Brain microvascular endothelial cell (primary cell): ENCODE results near the gene NUFIP1.
"Not testable (repeated sequence)": the region's sequence is repeated elsewhere in the genome, so short reads cannot be mapped to it uniquely, and the experiment has no call there.

Source experiments
- DNase-seq: peaks from one replicate; pipeline ENCODE4 v3.0.0-alpha.2; 2020
- H3K27ac ChIP-seq: fragments of 250-450 bp; sonication (Bioruptor Pico); 2 replicates; pipeline ENCODE4 v1.5.1; 2020; ENCODE audit warnings: mild to moderate bottlenecking, moderate library complexity
- H3K27me3 ChIP-seq: fragments of 250-450 bp; sonication (Bioruptor Pico); replicated peaks from 2 replicates; pipeline ENCODE4 v1.5.1; 2020; ENCODE audit warnings: mild to moderate bottlenecking
- H3K36me3 ChIP-seq: fragments of 250-450 bp; sonication (Bioruptor Pico); replicated peaks from 2 replicates; pipeline ENCODE4 v1.5.1; 2020; ENCODE audit warnings: mild to moderate bottlenecking
- H3K4me3 ChIP-seq: 2 replicates; pipeline ENCODE4 v1.5.1; 2011; ENCODE audit warnings: low read depth, mild to moderate bottlenecking, control low read depth, low read length, moderate library complexity
- CTCF ChIP-seq: IDR thresholded peaks from 2 replicates; pipeline ENCODE4 v1.5.1; 2011; ENCODE audit warnings: low read depth, mild to moderate bottlenecking, moderate library complexity, low read length, control low read depth, inconsistent platforms; ENCODE audit errors: missing control alignments
- in situ Hi-C: cut with HindIII; loops from 2 replicates; pipeline ENCODE4 v1.10.0; 2017; ENCODE audit warnings: low sequenced_read_pairs, low pct_ligation_motif_present

The NUFIP1 gene

GRCh38 chr13:44989071-44989889, at the start of gene NUFIP1, which contains the start of gene GPALPP1:
Gene NUFIP1, minus strand, starts transcription at chr13:44989471. Its CDS starts 35 bp downstream, at chr13:44989436.
Gene GPALPP1, plus strand, starts transcription at chr13:44989538. Its CDS starts 117 bp downstream, at chr13:44989655.
- peak within 1 kb of the TSS; percentile 97 for H3K4me3 ChIP-seq
- H3K36me3 ChIP-seq: peaks cover 5% of the 10 kb centered on the region
- no peaks in the 10 kb centered on the region for H3K27me3 ChIP-seq
- peak; percentile 28 for TF ChIP-seq CTCF
- DNase-seq: peak; percentile 97
- in situ Hi-C loops: no loop called here
- H3K27ac ChIP-seq: peak within 1 kb of the TSS; percentile 72

DNA sequence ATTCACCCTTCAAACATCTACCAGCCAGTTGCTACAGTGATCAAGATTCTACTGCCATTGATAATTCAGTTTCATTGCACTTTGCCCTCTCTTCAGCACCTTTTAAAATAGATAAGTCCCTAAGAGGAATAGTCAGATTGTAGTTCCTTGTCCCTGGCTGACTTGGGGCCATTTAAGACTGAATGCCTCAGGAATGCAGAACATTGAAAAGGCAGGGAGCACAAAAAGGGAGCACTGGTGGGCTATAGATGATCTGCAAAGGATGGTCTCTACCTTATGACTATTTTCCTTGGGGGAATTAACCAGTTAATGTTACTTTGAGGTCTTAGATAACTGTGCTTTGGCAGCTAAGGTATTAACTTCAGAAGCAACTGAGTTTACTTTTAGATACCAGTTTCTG, 46.9 kb upstream of the NUFIP1 start:
- no peaks in the 10 kb centered on the region for H3K27me3 ChIP-seq
- H3K27ac ChIP-seq: no peak overlapping the region
- no peak for TF ChIP-seq CTCF
- H3K4me3 ChIP-seq: no peak overlapping the region
- in situ Hi-C loops: loop anchor here (25.0 kb wide), 1 partner anchor 251 kb away; no protein-coding TSS in a partner anchor
- no peak for DNase-seq
- H3K36me3 ChIP-seq: no peaks in the 10 kb centered on the region

DNA sequence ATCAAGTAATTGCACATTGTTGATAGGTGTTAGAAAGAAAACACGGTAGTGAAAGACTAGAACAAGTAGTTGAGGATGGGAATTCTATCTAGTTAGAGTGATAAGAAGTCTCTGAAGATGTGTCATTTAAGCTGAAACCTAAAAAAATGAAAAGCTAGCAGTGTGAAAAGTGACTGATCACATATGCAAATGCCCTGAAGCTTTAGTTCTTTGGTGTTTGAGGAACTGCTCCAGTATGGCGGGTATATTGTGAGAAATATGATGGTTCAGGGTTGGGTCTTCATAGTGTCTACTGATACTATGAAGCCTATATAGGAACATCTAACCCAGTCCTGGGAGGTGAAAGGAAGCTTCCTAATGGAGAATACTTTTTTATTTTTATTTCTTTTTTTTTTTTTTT, 45.1 kb upstream of the NUFIP1 start:
- no peak for DNase-seq
- H3K36me3 ChIP-seq: no peaks in the 10 kb centered on the region
- no peak for TF ChIP-seq CTCF
- in situ Hi-C loops: loop anchor here (25.0 kb wide), 1 partner anchor 253 kb away; no protein-coding TSS in a partner anchor
- H3K27me3 ChIP-seq: no peaks in the 10 kb centered on the region
- no peak overlapping the region for H3K4me3 ChIP-seq
- no peak overlapping the region for H3K27ac ChIP-seq

DNA sequence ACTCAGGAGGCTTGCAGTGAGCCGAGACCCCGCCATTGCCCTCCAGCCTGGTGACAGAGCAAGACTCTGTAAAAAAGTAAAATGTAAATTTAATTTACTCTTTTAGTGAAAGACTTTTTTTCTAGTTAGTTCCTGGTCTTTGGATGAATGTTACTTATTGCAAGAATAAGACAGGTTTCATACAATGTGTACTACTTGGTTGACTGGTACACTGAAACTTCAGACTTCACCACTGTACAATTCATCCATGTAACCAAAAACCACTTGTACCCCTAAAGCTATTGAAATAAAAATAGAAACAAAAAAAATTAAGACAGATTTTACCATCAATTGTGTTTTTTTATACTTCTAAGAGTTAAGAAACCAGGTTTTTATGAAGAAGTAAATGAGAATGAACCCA, 35.6 kb upstream of the NUFIP1 start:
- peaks cover 2% of the 10 kb centered on the region for H3K36me3 ChIP-seq
- no peak overlapping the region for H3K4me3 ChIP-seq
- DNase-seq: no peak
- H3K27me3 ChIP-seq: no peaks in the 10 kb centered on the region
- in situ Hi-C loops: loop anchor here (25.0 kb wide), 1 partner anchor 262 kb away; no protein-coding TSS in a partner anchor
- no peak overlapping the region for H3K27ac ChIP-seq
- no peak for TF ChIP-seq CTCF

- Histone ChIP-seq H3K4me3 (no peak overlapping the region), H3K27ac (no peak overlapping the region), H3K36me3 (peaks cover 6% of the 10 kb centered on the region), H3K27me3 (no peaks in the 10 kb centered on the region)
- DNase-seq: no peak
- no peak for TF ChIP-seq CTCF
- in situ Hi-C loops: no loop called here
Measured at GRCh38 chr13:45021250-45021649, 32.0 kb upstream of the NUFIP1 start.

GRCh38 chr13:45019981-45020380, 30.7 kb upstream of the NUFIP1 start:
- DNase-seq: peak; percentile 22
- H3K4me3 ChIP-seq, in situ Hi-C loops, H3K36me3 ChIP-seq, H3K27ac ChIP-seq, H3K27me3 ChIP-seq: not testable (repeated sequence)
